Astrocyte (in vitro differentiated cells and primary cell): Measurements from ENCODE around the gene CARM1.

Source experiments
- EZH2 ChIP-seq: IDR thresholded peaks from 2 replicates; pipeline ENCODE4 v1.6.1; 2012; ENCODE audit warnings: mild to moderate bottlenecking, low read length, inconsistent platforms; ENCODE audit not compliant: insufficient read depth
- TF ChIP-seq, protein P1 (sequence below): IDR thresholded peaks from 2 replicates; pipeline ENCODE4 v1.5.1; 2011; ENCODE audit warnings: low read depth, mild to moderate bottlenecking, inconsistent platforms, low read length, moderate library complexity; ENCODE audit not compliant: insufficient read depth

DNA sequence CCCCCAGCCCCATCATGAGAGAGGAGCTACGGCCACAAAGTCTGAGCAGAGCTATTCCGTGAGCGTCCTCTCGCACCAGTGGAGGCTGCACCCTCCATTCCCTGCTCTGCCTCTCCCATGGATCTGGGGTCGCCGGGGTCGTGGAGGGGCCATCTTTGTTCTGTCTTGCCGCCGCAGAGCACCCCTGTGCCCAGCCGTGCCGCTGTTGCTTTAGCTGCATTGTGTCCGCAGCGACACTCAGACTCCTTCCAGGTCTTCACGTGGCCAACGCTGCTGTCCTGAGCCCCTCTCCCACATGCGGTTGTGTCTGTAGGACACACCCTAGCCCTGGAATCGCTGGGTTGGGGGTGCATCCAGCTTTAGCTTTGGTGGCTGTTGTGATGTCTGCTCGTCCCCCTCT lies 41.3 kb downstream of the CARM1 start:
- TF ChIP-seq, protein P1, sequence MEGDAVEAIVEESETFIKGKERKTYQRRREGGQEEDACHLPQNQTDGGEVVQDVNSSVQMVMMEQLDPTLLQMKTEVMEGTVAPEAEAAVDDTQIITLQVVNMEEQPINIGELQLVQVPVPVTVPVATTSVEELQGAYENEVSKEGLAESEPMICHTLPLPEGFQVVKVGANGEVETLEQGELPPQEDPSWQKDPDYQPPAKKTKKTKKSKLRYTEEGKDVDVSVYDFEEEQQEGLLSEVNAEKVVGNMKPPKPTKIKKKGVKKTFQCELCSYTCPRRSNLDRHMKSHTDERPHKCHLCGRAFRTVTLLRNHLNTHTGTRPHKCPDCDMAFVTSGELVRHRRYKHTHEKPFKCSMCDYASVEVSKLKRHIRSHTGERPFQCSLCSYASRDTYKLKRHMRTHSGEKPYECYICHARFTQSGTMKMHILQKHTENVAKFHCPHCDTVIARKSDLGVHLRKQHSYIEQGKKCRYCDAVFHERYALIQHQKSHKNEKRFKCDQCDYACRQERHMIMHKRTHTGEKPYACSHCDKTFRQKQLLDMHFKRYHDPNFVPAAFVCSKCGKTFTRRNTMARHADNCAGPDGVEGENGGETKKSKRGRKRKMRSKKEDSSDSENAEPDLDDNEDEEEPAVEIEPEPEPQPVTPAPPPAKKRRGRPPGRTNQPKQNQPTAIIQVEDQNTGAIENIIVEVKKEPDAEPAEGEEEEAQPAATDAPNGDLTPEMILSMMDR: no peak
- no peak for TF ChIP-seq EZH2
